ENCODE results near the gene TBR1.

Gene TBR1

DNA sequence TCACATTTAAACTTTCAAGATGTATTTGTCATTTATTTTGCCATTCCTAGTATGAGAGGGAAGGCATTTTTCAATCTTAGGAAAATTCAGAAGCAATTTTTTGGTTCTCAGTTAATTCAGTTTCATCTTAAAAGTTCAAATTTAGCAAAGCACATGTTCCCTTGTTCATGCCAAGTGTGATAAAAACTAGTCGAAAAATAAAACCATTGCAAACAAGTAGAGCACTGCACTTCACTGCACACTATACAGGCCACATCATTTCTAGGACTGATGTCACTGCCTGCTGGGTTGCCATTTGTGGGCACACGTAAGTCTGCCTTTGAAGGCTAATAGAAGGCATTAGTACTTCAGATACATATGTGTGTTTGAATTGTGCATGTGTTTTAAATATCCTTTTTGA lies 14.3 kb downstream of the TBR1 start:
- DNase-seq: no peak

DNA sequence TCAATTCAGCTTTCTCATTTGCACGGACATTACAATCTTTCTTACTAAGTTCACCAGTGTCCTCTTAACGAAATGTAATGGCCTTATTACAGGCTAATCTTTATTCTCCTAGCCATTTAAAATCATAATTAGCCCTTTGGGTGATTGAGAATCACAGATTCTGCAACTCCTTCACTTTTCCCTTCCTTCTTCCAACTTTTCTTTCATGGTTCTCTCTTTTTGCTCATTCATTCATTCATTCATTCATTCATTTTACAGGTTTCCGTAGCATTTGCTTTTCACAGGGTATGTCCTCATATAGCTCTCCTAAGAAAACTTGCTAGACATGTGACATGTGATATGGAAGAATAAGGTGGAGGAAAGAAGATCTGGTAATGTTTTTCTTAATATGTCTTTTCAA lies 16.0 kb downstream of the TBR1 start:
- no peak for DNase-seq

DNA sequence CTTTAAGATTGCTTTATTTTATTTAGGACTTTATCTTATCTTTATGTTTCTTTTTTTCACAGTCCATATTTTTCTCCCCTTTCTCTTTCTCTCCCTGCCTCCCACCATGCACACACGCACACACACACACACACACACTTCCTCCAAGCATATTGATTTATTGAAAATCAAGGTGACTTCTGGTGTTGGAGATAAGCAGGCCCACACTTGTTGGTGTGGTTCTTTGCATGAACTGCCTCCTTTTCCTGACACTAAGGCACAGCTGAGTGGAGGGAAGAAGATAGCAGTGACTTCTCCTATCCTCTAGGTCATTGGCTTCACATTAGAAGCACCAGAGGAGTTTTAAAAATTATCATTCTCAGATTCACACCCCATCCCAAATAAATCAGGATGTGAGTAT lies 18.0 kb downstream of the TBR1 start:
- DNase-seq: no peak

DNA sequence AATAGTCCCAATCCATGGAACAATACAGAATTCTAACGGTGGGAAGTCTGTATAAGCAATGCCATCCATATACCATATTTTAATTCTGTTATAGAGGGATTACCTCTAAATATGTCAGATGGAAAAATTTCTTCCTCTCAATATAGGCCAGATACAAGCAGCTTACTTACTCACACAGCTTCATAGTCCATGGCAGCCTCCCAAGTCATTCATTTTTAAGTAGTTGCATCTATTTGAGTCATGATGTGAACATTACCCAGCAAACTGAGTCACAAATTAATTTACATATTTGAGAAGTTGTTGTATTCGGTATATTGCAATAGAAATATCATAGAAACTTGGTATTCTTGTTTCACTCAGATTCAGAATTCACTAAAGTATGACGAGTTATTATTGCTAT lies 20.3 kb downstream of the TBR1 start:
- DNase-seq: no peak

DNA sequence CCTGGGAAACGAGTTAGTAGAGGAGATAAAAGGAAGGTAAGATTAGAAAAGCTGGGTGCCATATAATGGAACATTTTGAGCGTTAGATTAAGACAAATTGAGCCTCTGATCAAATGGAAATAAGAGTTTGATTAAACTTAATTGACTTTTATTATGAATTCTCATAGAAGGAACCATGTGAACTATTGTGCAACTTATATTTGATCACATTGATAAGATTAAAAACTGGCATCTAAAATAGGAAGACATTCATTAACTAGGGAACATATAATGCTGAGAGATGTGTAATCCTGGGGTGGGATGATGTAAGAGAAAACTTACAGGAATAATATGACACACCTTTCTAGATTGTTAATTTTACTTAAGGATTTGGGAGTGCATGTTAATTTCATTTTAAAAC lies 22.5 kb downstream of the TBR1 start:
- no peak for DNase-seq

DNA sequence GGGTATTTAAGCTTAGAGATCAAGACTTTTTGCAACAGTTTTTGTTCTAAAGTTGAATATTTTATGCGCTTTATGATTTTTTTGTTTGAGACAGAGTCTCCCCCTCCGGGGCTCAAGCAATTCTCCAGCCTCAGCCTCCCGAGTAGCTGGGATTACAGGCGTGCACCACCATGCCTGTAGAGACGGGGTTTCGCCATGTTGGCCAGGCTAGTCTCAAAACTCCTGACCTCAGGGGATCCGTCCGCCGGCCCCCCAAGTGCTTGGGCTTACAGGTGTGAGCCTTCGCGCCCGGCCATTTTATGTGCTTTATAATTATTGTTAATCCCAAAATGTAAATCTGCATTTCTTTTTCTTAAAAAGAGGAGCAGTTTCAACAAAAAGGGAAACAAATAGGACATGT lies 29.0 kb downstream of the TBR1 start:
- no peak for DNase-seq

DNA sequence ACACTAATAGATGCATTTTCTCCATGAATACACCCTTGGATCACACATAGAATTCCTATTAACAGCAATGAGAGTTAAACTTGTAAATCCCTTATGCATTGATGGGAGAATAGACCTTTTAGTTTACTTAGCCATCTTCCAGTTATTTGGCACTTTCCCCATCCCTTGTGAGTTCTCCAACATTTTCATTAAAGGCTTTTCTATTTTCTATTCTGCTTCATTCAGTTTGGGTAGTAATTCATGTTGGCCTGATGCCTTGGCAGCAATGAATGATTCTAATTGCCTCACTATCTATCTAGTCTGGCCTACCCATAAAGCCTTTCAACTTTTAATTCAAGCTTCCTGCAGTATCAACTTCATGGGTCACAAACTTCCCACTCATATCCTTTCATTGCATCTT lies 32.3 kb downstream of the TBR1 start:
- no peak for DNase-seq

DNA sequence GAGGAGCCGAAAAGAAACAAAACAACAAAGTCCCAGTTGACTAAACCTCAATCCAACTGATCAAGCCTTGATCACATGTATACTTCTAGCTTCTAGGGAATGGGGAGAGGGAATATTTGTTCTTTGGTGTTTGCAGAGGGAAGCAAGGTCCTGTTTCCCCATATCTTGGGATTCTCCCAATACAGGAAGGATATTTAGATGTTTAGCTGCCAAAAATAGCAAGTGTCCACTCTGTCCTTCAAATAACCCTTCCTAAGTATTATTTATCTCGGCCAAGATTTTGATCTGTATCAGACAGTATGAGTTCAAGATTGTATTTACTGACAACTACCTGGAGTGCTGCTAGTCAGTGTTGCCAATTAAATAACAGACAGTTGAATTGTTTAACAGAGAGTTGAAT lies 55.5 kb downstream of the TBR1 start:
- no peak for DNase-seq

DNA sequence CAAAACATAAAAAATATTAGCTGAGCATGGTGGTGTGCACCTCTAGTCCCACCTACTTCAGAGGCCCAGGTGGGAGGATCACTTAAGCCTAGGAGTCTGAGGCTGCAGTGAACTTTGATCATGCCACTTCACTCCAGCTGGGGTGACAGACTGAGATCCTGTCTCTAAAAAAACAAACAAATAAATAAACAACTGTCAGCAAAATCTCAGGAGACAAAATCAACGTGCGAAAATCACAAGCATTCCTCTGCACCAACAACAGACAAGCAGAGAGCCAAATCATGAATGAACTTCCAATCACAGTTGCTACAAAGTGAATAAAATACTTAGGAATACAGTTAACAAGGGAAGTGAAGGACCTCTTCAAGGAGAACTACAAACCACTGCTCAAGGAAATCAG lies 58.8 kb downstream of the TBR1 start:
- no peak for DNase-seq
